NB4 (cell line): ENCODE results near the gene RBM47.

Experiments
- CTCF ChIP-seq: IDR thresholded peaks from one replicate; pipeline ENCODE4 v1.5.1; 2012; ENCODE audit warnings: low read depth, low read length
- MAX ChIP-seq: IDR thresholded peaks from 2 replicates; pipeline ENCODE4 v1.6.1; 2011; ENCODE audit warnings: low read depth, low read length
- POLR2A ChIP-seq: IDR thresholded peaks from 2 replicates; pipeline ENCODE4 v1.6.1; 2011; ENCODE audit warnings: mild to moderate bottlenecking; ENCODE audit not compliant: insufficient read length; ENCODE audit errors: extremely low read depth

GRCh38 chr4:40511036-40511614 is 118.5 kb downstream of the RBM47 start:
- TF ChIP-seq POLR2A (no peak), CTCF (no peak), MAX (no peak)
